ENCODE results near the gene GALNT14. TPM values are rescaled to one million over a fixed set of nuclear protein-coding genes. Genes with fewer than 3 reads are reported as not detected.

Gene GALNT14
- total and polyA plus RNA-seq, 5 experiments from 2014 or later = 0.36 TPM; not detected in 4

- Mint-ChIP-seq H3K4me3 (no peak overlapping the region), H3K9me3 (peaks cover 0 to 4% (median 0%) of the 10 kb centered on the region in 9 donors), H3K36me3 (no peaks in the 10 kb centered on the region), H3K27me3 (peaks cover 0 to 8% (median 0%) of the 10 kb centered on the region in 5 donors), H3K4me1 (no peaks in the 10 kb centered on the region), H3K27ac (no peak overlapping the region)
- DNase-seq (no peak), ATAC-seq (no peak)
- POLR2A ChIA-PET = no interaction called here
Measured at GRCh38 chr2:30948130-30948529, 190.1 kb downstream of the GALNT14 start.

GRCh38 chr2:30947686-30948085 lies 190.6 kb downstream of the GALNT14 start:
- peaks cover 0 to 8% (median 0%) of the 10 kb centered on the region in 5 donors for H3K27me3 Mint-ChIP-seq
- H3K27ac Mint-ChIP-seq = no peak overlapping the region
- H3K36me3 Mint-ChIP-seq = no peaks in the 10 kb centered on the region
- H3K4me1 Mint-ChIP-seq = no peaks in the 10 kb centered on the region
- peaks cover 0 to 4% (median 0%) of the 10 kb centered on the region in 9 donors for H3K9me3 Mint-ChIP-seq
- no peak overlapping the region for H3K4me3 Mint-ChIP-seq
- POLR2A ChIA-PET = no interaction called here
- no peak for DNase-seq
- ATAC-seq = no peak

DNA sequence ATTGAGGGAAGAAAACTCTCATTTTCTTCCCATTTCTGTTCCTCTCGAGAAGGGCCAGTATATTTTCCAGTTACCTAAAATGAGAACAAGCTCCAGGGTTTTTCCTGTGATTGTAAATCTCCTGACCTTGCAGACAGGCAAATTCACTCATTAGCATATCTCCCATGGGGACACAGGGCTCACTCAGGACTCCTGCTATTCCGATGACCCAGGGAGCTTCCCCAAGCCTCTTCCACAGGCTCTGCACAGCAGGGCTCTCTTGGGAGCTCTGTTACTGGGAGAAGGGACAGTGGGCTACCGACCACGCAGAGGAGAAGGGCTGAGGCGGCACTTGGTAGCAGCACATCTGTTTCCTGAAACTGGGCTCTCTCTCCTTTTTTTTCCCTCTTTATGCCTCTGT lies 195.8 kb downstream of the GALNT14 start:
- Mint-ChIP-seq H3K4me1 (no peaks in the 10 kb centered on the region), H3K9me3 (no peaks in the 10 kb centered on the region), H3K27ac (no peak overlapping the region), H3K36me3 (no peaks in the 10 kb centered on the region), H3K4me3 (no peak overlapping the region), H3K27me3 (peaks cover 0 to 8% (median 0%) of the 10 kb centered on the region in 5 donors)
- POLR2A ChIA-PET = no interaction called here
- ATAC-seq (no peak), DNase-seq (no peak)

- Mint-ChIP-seq H3K4me1 (no peaks in the 10 kb centered on the region), H3K9me3 (no peaks in the 10 kb centered on the region), H3K4me3 (no peak overlapping the region), H3K27ac (no peak overlapping the region), H3K36me3 (no peaks in the 10 kb centered on the region), H3K27me3 (peaks cover 0 to 8% (median 0%) of the 10 kb centered on the region in 5 donors)
- DNase-seq (no peak), ATAC-seq (no peak)
- POLR2A ChIA-PET = no interaction called here
Measured at GRCh38 chr2:30940839-30941238, 197.4 kb downstream of the GALNT14 start.

- ATAC-seq = no peak
- Mint-ChIP-seq H3K27me3 (peaks cover 0 to 8% (median 0%) of the 10 kb centered on the region in 5 donors), H3K27ac (no peak overlapping the region), H3K36me3 (no peaks in the 10 kb centered on the region), H3K4me1 (no peaks in the 10 kb centered on the region), H3K9me3 (no peaks in the 10 kb centered on the region), H3K4me3 (no peak overlapping the region)
- POLR2A ChIA-PET = no interaction called here
- no peak for DNase-seq
Measured at GRCh38 chr2:30939364-30939763, 198.9 kb downstream of the GALNT14 start.

DNA sequence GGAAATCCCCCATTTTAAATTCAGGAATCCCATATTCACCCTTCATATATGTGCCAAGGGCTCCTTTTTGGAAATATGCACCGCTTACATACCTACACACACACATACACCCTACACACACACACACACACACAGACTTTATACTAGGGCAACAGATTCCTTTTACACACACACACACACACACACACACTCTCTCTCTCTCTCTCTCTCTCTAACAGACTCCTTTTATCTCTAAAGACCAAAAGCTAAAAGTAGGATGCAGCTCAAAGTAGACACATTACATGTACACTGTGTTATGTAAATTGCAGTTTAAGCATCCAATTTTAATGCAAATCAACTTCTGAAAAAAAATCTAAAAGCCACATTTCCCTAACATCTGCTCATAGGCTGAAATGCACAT lies 200.0 kb downstream of the GALNT14 start:
- DNase-seq (no peak), ATAC-seq (no peak)
- H3K27me3 Mint-ChIP-seq = peaks cover 0 to 8% (median 0%) of the 10 kb centered on the region in 5 donors
- no peaks in the 10 kb centered on the region for H3K36me3 Mint-ChIP-seq
- POLR2A ChIA-PET = no interaction called here
- no peak overlapping the region for H3K27ac Mint-ChIP-seq
- no peaks in the 10 kb centered on the region for H3K4me1 Mint-ChIP-seq
- H3K9me3 Mint-ChIP-seq = no peaks in the 10 kb centered on the region
- no peak overlapping the region for H3K4me3 Mint-ChIP-seq

- Mint-ChIP-seq H3K36me3 (no peaks in the 10 kb centered on the region), H3K27ac (no peak overlapping the region), H3K9me3 (no peaks in the 10 kb centered on the region), H3K4me1 (peaks cover 0 to 2% (median 0%) of the 10 kb centered on the region in 4 donors), H3K27me3 (peaks cover 0 to 6% (median 0%) of the 10 kb centered on the region in 5 donors), H3K4me3 (no peak overlapping the region)
- POLR2A ChIA-PET = no interaction called here
- DNase-seq (no peak), ATAC-seq (no peak)
Measured at GRCh38 chr2:30936977-30937376, 201.3 kb downstream of the GALNT14 start.

- H3K27me3 Mint-ChIP-seq = peaks cover 0 to 3% (median 0%) of the 10 kb centered on the region in 5 donors
- no peak for ATAC-seq
- H3K9me3 Mint-ChIP-seq = no peaks in the 10 kb centered on the region
- H3K27ac Mint-ChIP-seq = no peak overlapping the region
- H3K36me3 Mint-ChIP-seq = no peaks in the 10 kb centered on the region
- no peak overlapping the region for H3K4me3 Mint-ChIP-seq
- DNase-seq = no peak
- H3K4me1 Mint-ChIP-seq = peaks cover 0 to 2% (median 0%) of the 10 kb centered on the region in 4 donors
- POLR2A ChIA-PET = no interaction called here
Measured at GRCh38 chr2:30935795-30936194, 202.4 kb downstream of the GALNT14 start.

DNA sequence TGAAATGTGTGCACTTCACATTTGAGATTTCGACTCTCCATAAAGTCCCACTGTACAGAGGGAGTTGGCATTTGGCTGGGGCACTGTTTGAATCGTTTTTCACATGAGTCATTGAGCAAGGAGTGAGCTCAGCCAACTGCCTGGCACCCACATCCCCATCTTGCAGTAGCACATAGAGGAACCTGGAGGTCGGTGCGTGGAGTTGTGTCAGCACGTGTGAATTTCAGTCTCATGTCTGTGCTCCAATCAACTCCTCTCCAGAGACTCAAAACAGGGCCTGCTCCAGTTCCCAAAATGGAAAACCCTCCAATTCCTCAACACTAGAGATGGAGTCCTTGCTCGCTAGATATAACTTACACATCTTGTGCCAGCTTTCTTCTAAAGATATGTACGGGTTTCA lies 204.2 kb downstream of the GALNT14 start:
- Mint-ChIP-seq H3K4me1 (peaks cover 0 to 2% (median 0%) of the 10 kb centered on the region in 4 donors), H3K36me3 (no peaks in the 10 kb centered on the region), H3K4me3 (no peak overlapping the region), H3K9me3 (no peaks in the 10 kb centered on the region), H3K27ac (no peak overlapping the region), H3K27me3 (no peaks in the 10 kb centered on the region)
- POLR2A ChIA-PET = no interaction called here
- DNase-seq (no peak), ATAC-seq (no peak)

DNA sequence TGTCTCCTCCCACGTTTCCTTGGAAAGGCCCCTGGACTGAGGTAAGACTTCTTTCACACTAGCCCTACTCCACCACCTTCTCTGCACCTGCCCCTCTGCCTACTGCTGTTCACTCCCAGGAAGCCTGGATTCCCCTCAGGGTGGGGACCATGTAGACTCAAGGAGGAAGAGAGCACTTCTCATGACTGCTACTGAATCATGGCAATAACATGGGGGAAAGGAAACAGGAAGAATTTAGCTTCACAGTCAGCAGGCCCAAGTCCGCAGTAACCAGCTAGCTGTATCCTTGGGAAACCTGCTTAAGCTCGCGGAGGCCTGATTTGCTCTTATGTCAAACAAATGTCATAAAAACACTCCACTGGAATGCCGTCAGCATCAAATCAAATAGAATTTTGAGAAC lies 204.7 kb downstream of the GALNT14 start:
- peak overlapping the region in 2 of 10 donors; percentile 14 to 24 for H3K27ac Mint-ChIP-seq
- H3K27me3 Mint-ChIP-seq = no peaks in the 10 kb centered on the region
- DNase-seq = no peak
- ATAC-seq = no peak
- peaks cover 0 to 2% (median 0%) of the 10 kb centered on the region in 4 donors for H3K4me1 Mint-ChIP-seq
- no peak overlapping the region for H3K4me3 Mint-ChIP-seq
- no peaks in the 10 kb centered on the region for H3K36me3 Mint-ChIP-seq
- POLR2A ChIA-PET = no interaction called here
- no peaks in the 10 kb centered on the region for H3K9me3 Mint-ChIP-seq

DNA sequence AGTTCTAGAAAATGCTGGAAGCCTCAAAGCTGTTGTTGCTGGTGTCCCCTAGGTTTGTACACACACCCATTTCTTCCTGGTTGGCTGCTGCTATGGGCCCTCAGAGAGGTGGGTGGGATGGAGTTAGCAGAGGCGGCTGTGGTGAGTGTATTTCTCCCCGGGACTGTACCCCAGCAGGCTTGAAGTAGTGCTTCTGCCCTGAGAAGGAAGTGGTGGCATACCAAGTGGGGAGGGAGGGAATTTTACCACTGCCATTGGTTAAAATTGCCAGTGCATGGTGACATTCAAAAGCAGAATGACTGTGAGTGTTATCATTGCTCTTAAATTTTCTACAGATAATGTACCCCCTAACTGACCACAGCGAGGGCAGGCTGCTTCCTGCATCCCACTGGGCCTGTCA lies 205.4 kb downstream of the GALNT14 start:
- peak in 1 of 2 donors; percentile 30 for ATAC-seq
- Mint-ChIP-seq H3K9me3 (no peaks in the 10 kb centered on the region), H3K27me3 (no peaks in the 10 kb centered on the region), H3K4me1 (peaks cover 0 to 2% (median 0%) of the 10 kb centered on the region in 4 donors), H3K27ac (no peak overlapping the region), H3K36me3 (no peaks in the 10 kb centered on the region), H3K4me3 (no peak overlapping the region)
- POLR2A ChIA-PET = no interaction called here
- no peak for DNase-seq

GRCh38 chr2:30931841-30932407 lies 206.3 kb downstream of the GALNT14 start:
- Mint-ChIP-seq H3K27me3 (no peaks in the 10 kb centered on the region), H3K27ac (no peak overlapping the region), H3K4me3 (no peak overlapping the region), H3K4me1 (peaks cover 0 to 2% (median 0%) of the 10 kb centered on the region in 4 donors), H3K9me3 (no peaks in the 10 kb centered on the region), H3K36me3 (no peaks in the 10 kb centered on the region)
- POLR2A ChIA-PET = no interaction called here
- ATAC-seq (no peak), DNase-seq (no peak)

GRCh38 chr2:30930716-30931115 lies 207.5 kb downstream of the GALNT14 start:
- POLR2A ChIA-PET = no interaction called here
- ATAC-seq (no peak), DNase-seq (no peak)
- Mint-ChIP-seq H3K36me3 (no peaks in the 10 kb centered on the region), H3K9me3 (no peaks in the 10 kb centered on the region), H3K4me1 (peaks cover 0 to 2% (median 0%) of the 10 kb centered on the region in 4 donors), H3K27me3 (no peaks in the 10 kb centered on the region), H3K27ac (no peak overlapping the region), H3K4me3 (no peak overlapping the region)

DNA sequence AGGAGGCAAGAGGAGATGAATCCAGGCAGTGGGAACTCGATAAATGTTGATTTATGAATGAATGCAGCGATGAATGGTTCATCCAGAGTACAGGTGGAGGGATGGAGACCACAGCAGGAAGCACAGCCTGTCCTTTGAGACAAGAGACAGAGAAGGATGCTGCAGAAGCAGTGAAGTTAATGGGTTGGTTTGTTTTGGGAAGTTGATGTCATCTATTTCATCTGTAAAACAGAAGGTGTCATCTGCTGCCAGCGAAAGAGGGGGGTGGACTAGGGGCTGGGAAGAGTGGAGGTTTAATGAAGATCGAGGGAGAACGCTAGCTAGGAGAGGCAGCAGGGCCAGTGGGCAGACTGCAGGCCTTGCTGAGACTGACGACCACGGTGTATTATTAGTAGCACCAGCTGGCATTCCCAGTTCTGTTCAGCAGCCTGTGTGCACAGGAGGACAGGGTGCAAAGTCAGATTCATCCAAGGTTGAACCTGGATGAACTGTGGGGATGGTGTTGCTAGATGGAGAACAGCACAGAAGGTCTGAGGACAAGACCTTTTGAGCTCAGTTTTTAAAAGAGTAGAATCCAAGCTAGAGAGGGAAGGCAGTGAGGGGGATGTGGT lies 210.7 kb downstream of the GALNT14 start:
- Mint-ChIP-seq H3K36me3 (no peaks in the 10 kb centered on the region), H3K4me3 (no peak overlapping the region)
- ATAC-seq = no peak

More for the DNA sequence above, 210.7 kb downstream of the GALNT14 start:
- DNase-seq = no peak
- no peak overlapping the region for H3K27ac Mint-ChIP-seq
- H3K27me3 Mint-ChIP-seq = no peaks in the 10 kb centered on the region
- POLR2A ChIA-PET = no interaction called here
- peaks cover 0 to 2% (median 0%) of the 10 kb centered on the region in 4 donors for H3K4me1 Mint-ChIP-seq
- H3K9me3 Mint-ChIP-seq = no peaks in the 10 kb centered on the region
